Measurements from ENCODE around the gene IPO4.

Gene IPO4

DNA sequence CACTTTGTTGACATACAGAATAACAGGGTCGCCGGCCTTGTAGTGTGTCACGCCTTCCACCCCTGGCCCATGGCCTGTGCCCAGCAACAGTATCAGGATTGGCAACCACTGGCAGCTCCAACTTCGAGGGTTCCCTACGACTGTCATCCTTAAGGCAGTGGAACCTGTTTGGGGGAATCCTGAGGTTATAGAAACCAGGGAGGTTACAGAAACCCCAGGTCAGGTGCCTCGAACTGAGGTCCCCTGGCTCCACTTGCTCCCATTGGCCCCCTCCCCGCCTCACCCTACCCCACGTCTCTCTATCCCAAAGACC, 6.2 kb upstream of the IPO4 start:
- no peak for DNase-seq (ENCODE audit: low read depth)

DNA sequence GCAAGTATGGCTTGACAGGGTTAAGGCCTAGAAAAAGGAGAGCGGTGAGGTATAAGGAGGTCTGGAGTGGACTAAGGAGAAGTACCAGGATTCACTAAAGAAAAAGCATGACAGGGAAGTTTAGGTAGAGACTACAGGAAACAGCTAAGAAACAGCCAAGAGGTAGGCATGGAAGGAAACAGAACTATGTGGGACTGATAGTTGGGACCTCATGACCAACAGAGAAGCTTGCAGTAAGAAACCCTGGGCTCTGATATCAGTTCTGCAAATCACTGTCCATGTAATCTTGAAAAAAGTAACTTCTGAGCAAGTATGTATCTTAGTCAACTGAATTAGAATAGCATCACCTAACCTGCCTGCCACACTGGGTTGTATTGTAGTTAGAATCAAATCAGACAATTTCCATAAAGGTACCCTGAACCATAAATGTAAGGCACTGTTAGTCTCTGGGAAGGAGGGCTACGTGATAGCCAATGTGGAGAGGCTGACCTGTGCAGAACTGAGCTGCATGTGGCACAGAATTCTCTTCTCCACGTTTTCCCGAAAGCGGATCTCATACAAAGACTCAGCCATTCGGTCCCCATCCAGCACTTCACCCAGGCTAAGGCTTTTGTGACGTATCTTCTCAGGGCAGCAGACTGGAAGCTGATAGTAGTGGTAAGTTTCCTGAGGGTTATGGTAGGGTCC, 5.7 kb upstream of the IPO4 start:
- no peak for DNase-seq (ENCODE audit: low read depth)

DNA sequence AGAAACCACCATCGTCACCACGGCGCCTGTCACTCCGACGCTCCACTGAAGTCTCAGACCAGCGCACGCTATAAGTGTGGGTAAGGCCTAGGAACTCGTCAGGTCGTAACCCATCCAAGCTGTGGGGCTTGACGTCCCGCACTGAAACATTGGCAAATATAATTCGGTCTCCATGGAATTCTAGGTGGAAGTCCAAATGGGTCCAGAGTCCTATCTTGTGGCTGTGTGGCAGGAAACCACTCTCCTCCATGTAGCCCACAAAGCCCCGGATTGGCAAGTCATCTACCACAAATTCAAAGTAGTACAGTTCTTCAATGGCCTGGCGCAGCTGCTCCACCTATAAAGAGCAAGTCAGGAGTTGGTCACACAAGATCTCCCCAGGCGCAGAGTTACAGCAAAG, 4.3 kb upstream of the IPO4 start:
- DNase-seq (ENCODE audit: low read depth): no peak

DNA sequence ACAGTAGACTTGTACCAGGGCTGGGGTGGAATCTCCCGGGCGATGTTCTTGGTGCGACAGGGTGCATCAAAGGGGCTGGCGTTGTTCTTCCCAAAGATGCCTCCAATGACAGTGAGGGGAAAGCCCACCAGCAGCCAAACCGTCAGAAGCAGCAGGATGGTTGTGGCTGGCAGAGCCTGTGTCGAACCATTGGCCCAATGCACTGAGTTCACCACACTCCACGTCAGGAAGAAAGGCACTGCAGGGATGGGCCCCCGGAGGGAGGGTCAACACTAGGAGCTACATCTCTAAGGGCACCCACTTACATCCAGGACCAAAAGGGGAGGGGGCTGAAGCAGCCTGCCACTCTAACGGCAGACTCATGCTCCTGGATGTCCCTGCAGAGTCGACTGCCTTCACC, 1.8 kb upstream of the IPO4 start:
- DNase-seq (ENCODE audit: low read depth): no peak

DNA sequence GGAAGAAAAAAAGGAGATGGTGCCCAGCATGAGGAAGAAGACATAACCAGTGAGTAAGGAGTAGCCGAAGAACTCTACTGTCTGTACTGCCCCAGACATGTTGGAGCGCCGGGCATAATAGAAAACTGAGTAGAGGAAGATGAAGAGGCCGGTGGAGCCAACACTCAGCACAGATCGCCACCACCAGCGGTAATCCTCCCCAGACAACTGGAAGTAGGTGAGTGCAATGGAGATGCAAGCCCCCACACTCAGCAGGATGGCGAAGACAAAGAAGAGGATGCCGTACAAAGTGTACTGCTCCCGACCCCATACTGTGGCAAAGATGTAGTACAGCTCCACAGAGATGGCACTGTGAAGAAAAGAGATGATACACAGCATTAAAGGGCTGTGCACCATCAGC, 844 bp upstream of the IPO4 start:
- DNase-seq (ENCODE audit: low read depth): no peak

DNA sequence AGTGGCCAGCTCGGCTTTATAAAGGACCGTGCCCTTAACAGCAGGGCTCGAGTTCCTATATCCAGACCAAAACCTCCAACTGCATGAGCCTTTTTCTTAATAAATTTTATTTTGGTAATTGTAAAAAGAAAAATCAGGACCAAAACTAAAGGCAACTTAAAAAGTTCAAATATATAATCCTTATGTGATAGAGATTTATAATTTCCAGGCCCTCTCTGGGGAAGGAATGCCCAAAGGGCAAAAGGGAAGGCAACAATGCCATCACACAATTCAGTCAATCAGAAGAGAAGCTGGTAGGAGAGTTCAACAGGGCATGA, 401 bp upstream of the IPO4 start:
- DNase-seq (ENCODE audit: low read depth): no peak

DNA sequence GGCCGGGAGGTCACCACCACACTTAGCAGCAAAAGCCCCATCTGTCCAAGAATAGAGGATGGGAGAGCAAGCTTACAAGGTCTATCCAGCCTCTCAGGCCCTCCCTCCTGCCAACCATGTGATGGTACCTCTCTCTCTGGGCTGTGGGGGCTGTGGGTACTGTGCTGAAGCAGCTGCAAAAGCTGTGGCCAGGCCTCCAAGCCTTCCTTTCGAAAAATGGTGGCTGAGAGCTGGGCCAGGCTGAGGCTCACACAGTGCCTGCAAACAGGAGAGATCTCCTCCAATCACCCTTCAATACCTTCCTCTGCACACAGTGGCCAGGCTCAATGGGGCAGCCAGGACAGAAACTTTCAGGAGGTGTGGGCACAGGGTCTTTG, 1.1 kb downstream of the IPO4 start:
- no peak for DNase-seq (ENCODE audit: low read depth)

DNA sequence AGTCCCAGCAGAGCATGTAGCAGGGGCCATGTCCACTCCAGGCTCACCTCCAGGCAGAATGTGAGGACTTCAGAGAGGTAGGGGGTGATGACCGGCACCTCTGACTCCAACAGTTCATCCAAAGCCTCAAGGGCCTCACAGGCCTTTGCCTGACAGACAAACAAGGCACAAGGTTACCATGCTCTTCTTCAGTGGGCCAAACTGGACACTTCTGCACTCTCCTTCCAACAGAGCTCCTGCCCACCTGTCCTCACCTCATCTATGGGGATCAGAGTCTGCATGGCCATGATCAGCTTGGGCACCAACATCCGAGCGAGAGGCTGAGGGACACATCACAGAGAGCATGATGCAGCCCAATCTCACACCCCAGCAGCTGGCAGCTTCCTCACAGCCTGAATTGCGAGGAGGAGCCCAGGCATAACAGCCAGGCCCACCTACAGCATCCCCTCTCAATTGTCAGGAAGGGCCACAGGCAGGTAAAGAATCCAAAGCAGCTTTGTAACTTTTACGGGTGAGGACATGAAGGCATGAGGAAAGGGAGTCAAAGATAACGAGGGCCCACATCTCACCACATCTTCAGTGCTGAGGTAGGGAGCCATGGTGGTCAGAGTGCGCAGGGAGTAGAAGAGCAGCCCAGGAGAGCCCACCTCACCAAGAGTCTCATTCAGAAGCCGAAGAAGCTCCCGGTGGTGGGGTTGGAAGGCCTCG, 1.6 kb downstream of the IPO4 start:
- no peak for DNase-seq (ENCODE audit: low read depth)

DNA sequence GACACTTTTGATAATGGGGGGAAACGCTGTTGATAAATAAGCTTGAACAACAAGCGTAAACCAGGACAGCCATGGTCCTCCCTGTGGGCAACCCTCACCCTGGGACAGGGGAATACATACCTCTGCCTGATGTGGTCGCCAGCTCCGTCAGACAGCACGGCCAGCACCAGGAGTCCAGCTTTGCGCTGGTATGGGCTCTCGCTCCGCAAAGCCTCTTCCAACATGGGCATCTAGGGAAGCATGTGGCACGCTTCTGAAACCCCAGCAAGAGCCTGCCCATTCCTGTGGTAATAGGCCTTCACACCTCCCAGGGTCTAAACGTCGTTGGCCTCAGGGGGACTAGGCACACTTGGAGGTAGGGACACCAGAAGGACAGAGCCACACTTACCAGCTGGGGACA, 2.9 kb downstream of the IPO4 start:
- DNase-seq (ENCODE audit: low read depth): no peak

DNA sequence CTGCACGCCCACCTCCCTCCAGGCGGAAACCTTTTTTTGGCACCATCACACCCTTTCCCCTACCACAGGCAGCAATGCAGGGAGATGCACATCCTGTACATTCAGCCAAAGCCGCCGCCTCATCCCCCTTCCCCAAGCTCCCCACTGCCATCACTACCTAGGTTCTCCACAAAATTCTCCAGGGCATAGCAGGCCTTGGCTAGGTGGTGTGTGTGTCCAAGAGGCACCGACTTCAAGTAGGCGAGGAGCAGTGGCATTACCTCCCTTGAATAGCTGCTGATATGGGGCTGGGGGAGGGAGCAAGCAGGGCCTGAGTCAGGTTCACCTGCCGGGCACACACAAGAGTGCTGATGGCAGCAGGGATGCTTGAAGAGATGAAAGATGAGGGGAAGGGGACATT, 3.6 kb downstream of the IPO4 start:
- no peak for DNase-seq (ENCODE audit: low read depth)

DNA sequence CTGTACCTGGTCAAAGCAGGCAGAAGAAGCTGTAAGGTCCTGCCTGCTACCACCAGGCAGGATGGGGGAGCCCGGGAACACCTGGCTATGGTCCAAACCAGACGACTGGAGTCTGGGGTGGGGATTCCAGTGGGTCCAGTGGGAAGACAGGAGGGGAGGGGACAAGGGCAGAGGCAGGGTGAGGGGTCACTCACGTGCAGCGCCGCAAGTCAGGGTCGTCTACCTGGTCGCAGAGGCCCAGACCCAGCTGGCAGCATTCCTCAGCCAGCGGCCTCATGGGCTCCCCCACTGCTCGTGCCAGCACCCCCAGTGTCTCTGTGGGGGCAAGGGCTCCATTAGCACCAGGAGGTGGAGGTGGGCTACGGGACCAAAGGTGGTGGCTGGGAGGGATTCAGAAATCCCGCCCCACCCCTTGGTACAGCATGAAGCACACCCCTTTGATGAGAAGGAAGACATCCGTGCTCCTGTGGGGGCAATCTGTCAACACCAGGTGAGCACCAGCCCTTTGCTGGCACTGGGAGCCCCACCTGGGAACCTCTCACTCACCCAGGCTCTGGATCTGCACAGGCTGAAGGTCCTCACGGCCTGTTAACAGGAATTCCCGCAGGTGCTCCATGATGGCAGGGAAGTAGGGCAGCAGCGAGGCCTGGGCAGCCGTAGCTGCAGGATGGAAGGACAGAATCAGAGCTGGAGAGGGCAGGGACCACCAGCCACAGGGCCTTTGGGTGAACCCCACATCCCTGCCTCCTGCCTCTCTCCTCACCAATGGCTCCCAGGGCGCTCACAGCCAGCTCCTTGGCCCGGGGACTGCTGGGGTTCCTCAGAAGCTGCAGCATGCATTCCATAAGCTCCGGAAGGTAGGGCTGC, 4.3 kb downstream of the IPO4 start:
- DNase-seq (ENCODE audit: low read depth): no peak

DNA sequence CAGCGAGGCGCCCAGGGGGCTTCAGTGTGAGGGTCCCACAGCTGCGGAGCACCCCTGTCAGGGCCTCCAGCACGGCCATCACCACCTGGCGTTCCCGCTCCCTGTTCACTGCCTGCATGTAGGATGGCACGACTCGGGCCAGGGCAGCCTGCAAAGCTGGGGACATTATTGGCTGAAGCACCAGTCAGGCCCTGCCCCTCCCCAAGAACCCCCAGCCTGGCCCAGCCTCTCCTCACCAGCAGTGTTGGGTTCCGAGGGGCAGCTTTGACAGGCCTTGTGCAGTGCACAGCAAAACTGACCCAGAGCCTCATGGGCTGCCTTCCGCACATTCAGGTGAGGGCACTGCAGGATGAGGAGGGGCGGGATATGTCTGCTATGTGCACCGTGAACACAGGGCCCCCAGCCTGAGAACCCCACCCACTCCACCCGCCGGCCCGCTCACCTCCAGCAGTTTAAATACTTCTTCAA, 5.6 kb downstream of the IPO4 start:
- no peak for DNase-seq (ENCODE audit: low read depth)

DNA sequence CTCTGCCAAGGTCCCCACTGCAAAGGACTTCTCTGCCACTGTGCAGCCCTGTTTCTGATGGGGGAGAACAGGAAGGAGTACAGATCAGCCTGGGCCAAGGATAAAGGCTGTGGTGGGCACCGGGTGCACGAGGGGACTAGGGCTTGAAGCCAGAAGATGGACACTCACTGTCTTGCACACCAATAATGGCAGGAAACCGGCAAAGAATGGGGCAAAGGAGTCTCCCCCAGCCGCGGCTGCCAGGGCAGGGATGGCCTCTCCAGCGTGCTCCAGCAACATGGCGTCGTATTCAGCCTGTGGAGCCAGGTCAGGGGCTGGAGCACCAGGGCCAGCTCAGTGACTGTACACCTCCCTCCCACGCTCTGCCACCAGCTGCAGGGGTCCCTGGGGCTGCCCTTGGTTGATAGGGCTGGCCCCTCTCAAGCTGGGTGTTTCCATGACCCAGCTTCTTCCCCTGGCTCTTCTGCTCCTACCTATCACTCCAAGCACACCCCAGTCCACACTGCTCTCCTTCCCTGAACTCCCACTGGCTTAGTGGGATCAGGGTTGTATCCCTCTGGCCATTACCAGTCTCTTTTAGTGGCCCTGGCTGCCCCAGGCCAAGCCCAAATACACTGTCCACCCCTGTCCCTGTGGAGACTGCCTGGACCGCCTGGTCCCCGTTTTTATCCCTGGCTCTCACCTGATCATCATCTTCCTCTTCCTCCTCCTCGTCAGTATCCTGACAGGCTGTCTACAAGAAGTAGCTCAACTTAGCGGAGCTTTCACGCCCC, 6.3 kb downstream of the IPO4 start:
- DNase-seq (ENCODE audit: low read depth): no peak

DNA sequence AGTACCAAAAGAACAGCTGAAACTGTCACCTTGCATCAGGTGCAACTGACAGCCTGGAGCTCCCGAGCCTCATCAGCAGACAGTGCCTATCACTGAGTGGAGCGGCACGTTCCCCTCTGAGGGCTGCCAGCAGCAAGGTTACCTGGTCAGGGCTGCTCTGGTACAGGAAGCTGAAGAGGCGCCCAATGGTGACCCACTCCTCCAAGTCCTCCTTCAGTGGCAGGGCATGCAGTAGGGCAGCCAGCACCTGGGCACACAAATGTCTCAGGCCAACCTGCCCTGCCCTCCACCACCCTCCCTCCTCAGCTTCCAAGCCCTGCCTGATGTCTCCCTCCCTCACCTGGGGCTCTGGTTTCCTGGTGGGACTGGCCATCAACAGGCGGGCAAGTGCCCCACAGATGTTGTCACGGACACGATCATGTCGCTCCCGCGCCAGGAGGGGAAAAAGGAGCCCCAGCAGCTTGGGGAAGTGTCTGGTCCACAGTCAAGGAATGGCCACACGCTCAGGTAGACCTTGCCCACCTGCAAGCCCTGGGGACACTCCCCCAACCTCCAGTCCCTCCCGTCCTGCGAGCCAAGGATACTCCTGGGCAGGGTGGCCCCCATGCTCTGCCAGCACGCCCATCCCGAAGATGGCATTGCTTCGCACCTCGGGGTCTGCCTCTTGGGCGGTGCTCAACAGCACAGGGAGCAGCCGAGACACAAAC, 7.1 kb downstream of the IPO4 start:
- no peak for DNase-seq (ENCODE audit: low read depth)

DNA sequence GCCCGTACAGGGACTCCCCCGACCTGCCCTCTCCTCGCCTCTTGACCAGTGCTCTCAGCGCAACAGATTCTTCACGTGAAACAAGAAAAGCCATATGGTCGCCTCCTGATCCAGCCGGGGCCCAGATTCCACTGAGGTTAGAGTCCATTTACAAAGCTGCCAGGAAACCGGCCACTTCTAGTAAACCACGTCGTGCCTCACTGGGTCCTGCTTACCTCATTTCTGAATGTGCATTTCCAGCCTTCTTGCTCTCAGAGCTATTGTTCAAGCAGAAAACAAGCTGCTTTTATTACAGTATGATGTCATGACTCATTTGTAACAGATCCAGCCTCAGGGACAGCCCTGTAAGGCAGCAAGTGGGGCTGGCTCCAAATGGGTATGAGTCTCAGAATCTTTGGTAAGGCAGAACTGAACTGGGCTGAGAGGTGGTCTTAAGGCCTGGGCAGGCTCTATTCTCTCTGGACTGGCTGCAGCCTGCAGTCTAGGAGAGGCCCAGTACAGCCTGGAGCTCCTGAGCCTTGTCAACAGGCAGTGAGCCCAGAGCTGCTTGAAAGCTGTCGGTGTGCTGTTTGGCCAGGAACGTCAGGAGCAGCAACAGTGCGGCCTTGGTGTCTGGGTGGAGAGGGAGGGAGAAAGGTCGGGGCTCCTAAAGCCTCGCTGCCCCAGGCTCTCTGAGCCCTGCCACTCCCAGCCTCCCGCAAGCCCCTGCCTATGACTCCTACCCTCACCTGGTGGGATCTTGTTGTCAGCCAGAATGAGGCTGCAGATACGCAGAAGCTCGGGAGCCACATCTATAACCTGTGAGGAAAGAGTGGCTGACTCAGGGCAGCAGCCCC, 8.4 kb downstream of the IPO4 start:
- DNase-seq (ENCODE audit: low read depth): no peak

DNA sequence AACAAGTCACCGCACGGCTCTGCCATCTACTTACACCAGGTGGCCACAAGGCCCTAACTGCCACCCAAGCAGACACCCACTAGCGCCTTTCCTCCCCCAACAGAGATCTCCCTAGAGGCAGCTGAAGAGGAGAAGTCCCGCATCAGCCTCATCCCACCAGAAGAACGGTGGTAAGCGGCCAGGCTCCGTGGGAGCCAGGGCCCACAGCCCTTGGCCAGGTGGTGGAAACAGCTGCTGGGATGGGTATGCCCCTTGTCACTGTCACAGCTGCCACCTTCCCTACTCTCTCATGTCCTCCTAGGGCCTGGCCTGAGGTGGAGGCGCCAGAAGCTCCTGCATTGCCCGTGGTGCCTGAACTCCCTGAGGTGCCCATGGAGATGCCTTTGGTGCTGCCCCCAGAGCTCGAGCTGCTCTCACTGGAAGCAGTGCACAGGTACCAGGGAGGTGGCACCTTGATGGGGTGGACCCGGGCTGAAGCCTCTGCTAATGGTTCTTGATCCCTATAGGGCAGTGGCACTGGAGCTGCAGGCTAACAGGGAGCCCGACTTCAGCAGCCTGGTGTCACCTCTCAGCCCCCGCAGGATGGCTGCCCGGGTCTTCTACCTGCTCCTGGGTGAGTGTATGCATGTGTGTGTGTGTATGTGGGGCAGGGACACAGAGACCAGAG, 9.2 kb downstream of the IPO4 start:
- DNase-seq (ENCODE audit: low read depth): no peak

DNA sequence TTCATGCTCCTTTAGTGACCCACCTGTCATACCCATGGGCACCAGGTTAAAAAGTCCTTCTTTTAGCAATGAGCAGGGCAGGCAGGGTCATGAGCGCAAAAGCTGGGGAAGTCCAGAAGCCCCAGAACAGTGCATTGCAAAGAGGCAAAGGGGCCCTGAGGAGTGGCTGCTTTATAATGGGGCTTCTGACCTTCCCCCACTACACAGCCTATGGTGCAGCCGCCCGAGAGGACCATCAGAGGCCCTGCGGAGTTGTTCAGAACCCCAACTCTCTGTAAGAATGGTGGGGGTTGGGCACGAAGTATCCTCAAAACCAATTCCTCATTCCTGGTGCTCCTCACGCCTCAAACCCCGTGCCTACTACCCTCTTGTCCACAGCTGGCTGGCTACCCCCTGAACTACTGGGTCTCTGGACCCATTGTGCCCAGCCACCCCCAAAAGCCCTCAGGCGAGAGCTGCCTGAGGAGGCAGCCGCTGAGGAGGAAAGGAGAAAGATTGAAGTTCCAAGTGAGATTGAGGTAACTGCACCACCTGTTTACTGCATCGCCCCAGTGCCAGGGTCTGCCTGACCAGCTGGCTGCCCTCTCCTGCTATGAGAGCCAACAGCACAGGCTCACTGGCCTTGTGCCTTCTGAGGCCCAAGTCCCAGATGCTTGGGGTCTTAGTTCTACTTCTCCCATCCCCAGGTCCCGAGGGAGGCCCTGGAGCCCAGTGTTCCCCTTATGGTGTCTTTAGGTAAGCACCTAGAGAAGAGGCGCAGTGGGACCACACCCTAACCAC, 10.0 kb downstream of the IPO4 start:
- no peak for DNase-seq (ENCODE audit: low read depth)

DNA sequence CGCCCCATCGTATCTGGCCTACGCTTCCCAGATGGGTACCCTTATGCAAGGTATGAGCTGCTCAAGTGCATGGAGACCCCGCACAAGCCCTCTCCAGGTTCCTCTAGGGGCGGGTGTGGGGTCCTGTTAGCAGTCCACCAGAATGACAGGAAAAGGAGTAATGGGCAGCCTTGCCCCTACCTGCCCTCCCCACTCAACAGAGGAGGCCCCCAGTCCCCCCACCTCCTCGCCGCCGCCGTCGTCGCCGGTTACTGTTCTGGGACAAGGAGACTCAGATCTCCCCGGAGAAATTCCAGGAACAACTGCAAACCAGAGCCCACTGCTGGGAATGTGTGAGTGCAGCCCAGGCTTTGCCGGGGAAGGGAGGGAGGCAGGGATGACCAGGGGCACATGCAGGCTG, 10.7 kb downstream of the IPO4 start:
- DNase-seq (ENCODE audit: low read depth): no peak

DNA sequence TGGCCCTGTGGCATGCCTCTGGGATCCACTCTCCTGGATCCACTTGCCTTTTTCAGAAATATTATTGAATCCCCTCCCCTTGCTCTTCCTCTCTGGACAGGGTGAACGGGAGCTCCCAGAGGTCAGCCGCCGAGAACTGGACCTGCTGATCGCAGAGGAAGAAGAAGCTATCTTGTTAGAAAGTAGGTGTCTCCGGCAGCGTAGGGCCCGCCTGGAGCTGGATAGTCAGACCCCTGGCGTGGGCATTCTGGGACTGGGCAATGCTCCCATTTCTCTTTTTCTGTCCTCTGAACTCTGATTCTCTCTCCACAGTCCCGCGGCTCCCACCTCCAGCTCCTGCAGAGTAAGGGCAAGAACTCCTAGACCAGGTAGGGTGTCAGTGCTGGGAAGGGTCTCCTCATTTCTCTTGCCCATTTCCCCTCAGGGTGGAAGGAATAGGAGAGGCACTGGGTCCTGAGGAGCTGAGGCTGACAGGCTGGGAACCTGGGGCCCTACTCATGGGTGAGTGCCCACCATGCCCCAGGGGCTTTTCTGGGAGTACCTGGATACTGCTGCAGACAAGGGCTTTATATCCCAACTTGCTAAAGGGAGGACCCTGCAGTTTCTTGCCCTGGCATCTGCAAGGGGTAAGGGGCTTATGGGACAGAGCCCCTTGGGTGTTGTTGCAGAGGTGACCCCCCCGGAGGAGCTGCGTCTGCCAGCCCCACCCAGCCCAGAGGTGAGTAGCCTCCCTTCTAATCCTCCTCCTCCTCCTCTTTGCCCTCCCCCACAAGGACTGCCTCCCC, 11.4 kb downstream of the IPO4 start:
- no peak for DNase-seq (ENCODE audit: low read depth)

Measured in activated T-cell treated with anti-CD3 and anti-CD28 coated beads for 1 hour (primary cell).